T-helper 1 cell (primary cell): ENCODE data around the gene ZHX3.
"Not testable (repeated sequence)": the region's sequence is repeated elsewhere in the genome, so short reads cannot be mapped to it uniquely, and the experiment has no call there.

Experiments
- DNase-seq, 5 donors: peaks; one replicate each; pipeline ENCODE4 v3.0.0-alpha.2; 2012 to 2020

Gene ZHX3

GRCh38 chr20:41255655-41256054, 61.9 kb downstream of the ZHX3 start:
- DNase-seq: no peak

DNA sequence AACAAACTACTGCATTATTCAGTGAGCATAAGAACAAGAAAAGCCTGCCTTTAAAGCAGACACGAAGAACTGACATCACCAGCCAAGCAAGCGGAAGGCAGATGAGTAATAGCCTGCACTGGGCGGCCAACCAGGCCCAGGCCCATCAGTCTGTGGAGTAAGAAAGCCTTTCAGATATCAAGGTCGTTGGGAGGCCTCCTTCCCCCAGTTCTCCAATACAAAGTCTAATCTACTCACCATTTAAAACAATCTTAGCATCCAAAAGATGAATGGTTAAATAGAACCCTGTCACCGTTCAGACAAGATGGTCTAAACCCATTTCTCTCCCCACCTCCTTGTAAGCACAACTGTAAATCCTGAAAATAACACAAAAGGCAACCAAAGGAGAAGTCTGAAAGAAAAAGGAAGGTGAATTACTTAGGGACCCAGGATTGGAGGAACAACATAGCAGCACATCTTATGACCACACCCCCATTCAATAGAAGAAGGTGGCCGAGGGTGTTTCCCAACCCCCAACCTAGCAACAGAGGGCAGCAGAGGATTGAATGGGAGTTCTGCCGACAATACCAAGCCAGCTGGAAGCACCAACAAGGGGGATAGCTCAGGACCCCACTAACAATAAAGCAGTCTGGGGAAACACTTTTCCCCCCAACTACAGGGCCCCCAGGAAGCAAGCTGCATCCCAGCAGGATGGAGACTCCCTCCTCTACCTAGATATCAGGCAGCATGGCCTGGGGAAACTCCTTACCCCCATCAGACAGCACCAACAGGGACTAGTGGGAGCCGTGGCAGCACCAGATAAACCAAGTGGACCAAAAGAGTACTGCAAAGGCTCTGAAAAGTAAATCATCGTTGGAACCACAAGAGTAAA, 67.9 kb downstream of the ZHX3 start:
- no peak for DNase-seq

- no peak for DNase-seq
These were observed 69.0 kb downstream of the ZHX3 start for GRCh38 chr20:41248368-41249024.

DNA sequence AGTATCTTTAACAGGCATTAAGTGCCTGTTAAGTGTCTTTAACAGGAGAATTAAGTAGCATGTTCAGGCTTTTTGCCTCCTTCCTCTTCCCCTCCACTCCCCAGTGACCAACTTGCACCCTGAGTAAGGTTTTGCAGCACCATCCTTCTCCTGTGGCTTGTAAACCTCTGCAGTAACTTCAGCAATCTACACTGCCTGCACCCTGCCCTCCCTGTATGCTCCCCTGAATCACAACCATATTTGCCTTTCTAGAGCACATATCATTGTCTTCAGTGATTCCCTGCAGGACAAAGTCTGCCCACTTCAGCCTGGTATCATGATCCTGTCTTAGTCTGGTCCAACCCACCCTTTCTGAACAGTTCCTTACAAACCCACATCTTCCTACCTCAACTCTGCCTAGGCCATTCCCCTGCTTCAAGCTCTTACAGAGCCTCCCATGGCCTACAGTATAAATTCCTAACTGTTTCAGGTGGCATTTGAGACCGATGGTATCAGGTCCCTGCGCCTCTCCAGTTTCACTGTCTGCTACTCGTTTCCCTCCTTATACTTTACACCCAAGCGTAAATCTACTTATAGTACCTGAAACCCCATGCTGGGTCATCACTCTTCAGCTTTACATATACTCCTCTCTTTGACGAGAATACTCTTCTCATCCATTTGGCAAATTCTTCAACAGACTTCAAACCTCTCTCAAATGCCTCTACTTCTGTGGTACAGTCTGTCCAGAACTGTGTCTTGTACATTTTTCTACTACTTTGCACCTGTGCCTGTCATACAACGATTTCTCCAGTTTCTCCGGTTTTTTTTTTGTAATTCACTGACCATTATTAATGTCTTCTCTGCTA, 69.8 kb downstream of the ZHX3 start:
- DNase-seq: no peak

DNA sequence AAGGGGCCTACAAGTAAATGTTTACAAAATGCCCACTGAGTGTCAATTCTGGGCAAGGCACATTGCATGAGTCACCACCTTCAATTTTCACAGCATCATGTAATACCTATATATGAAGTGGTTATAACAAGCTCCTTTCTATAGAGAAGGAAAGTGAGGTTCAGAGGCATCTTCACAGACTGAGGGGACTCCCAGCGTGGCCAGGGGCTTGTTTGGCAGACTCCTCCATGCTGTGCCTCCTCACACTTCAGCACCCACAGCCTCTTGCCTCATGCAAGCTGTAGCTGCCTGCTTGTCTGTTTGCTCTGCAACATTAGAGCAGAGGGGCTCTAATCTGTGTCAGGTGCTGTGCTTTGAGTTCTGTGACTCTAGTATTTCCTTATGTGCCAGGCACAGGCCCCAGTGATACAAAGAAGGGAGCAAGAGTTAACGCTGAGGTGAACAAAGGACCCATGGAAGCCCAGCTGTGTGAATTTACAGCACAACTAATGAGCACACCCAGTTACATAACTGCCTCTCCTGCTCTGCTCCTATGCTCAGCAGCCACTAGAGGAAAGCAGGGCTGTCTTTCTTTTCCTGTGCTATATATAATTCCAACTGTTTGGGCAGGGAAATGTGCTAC, 72.3 kb downstream of the ZHX3 start:
- DNase-seq: no peak

- peak in 1 of 5 donors; percentile 9 for DNase-seq
These were observed 74.7 kb downstream of the ZHX3 start for GRCh38 chr20:41242807-41243206.

DNA sequence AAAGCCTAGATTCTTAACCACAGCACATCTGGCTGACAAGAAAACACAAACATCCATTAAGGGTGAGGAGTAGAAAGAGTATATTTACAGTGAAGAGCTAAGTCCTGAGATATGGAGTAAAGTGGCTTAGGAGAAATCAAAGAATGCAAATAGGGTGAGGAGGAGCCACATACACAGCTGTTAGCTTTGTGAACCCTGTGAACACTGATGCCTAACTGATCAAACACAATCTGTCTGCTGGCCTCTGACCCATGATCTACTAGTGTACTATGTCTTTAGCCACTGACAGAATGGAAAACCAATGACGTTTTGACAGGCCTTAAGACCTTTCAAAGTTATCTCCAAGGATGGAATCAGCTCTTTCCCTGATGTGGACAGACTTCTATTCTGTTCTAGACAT, 75.2 kb downstream of the ZHX3 start:
- DNase-seq: no peak

DNA sequence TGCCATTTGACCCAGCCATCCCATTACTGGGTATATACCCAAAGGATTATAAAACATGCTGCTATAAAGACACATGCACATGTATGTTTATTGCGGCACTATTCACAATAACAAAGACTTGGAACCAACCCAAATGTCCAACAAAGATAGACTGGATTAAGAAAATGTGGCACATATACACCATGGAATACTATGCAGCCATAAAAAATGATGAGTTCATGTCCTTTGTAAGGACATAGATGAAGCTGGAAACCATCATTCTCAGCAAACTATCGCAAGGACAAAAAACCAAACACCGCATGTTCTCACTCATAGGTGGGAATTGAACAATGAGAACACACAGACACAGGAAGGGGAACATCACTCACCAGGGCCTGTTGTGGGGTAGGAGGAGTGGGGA, 80.3 kb downstream of the ZHX3 start:
- not testable (repeated sequence) for DNase-seq

- DNase-seq: not testable (repeated sequence)
These were observed 80.7 kb downstream of the ZHX3 start for GRCh38 chr20:41236818-41237217.

GRCh38 chr20:41234546-41234945, 83.0 kb downstream of the ZHX3 start:
- DNase-seq: no peak

DNA sequence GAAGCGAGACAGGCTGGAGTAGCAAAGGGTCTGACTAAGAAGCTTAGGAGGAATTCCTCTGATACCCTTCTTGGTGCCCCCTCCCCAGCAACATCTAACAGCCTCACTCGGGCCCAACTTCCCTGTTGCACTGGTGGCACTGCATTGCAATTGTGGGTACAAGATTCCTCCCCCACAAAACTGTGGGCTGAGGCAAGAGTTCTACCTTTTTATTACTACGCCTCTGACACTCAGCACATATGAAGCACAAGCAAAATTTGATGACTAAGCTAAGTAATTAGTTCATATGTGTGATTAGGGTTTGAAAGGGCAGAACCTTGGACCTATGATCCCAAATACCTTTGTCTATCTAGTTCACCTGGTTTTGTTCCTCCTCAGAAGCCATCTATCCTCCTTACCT, 83.5 kb downstream of the ZHX3 start:
- DNase-seq: no peak

DNA sequence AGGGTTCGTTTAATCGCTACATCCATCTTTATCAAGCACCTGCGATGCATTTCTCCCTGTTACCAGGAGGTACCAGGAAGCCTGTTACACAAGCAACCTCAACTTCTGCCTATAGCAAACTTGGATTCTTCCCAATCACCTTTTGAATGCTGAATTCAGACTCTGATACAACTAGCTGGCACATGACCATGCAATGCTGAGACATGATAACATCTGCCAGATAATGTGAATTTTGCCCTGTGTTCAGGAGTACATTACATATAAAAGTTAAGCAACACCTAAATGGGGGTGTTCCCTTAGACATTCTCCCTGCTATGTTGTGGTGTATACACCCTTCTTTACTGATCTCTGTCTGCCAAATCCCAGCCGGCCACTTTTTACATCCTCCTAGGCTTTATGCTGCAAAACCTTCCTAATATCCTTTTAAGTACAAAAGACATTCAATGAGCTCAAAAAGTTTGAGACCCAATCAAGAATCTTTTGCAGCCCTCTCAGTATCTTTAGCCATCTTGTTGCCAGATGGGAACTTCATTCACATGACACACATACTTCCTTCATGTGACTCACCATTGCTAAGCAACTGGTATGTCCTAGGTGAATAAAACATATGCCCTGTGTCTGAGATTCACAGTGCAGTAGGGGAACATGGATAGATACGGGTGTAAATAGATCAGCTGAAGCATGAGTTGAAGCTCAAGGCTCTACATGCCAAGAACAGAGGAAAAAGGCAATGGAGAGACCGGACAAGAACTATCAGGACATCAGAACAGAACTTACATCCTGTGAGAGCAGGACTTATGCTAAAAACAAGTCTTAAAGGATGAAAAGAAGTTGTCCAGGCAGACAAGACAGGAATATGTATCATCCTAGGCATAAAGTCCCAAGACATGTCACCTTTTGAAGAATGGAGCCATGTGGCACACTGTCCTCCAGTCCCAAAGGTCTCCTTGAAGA, 84.3 kb downstream of the ZHX3 start:
- no peak for DNase-seq

DNA sequence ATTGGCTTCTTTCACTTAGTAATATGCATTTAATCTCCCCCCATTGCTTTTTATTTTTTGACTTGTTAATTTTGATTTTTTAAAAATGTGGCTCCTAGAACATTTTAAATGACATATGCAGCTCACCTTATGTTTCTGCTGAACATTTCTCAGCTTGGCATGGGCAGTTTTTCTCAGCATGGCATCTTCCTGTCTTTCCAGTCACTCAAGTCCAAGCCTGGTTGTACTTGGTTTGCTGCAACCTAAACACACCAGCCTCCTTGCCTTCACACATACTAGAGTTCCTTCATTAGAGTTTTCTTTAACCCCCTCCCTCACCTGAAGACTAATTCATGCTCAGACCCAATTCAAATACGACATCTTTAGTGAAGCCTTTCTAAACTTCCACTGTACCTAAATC, 86.4 kb downstream of the ZHX3 start:
- no peak for DNase-seq

GRCh38 chr20:41230136-41230535, 87.4 kb downstream of the ZHX3 start:
- DNase-seq: no peak

DNA sequence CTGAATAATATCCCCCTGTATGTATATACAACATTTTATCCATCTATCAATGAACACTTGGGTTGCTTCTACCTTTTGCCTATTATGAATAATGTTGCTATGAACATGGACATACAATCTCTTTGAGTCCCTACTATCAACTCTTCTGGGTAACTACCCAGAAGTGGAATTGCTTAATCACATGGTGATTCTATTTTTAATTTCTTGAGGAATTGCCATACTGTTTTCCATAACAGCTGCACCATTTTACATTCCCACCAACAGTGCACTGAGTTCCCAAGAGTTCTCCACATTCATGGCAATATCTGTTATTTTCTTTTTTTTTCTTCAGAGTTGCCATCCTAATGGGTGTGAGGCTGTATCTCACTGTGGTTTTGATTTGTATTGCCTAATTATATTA, 88.3 kb downstream of the ZHX3 start:
- no peak for DNase-seq

GRCh38 chr20:41228858-41229257, 88.7 kb downstream of the ZHX3 start:
- DNase-seq: no peak

GRCh38 chr20:41226426-41226825, 91.1 kb downstream of the ZHX3 start:
- DNase-seq: no peak

- DNase-seq: no peak
These were observed 92.4 kb downstream of the ZHX3 start for GRCh38 chr20:41225091-41225490.

GRCh38 chr20:41224281-41224680, 93.2 kb downstream of the ZHX3 start:
- DNase-seq: no peak

DNA sequence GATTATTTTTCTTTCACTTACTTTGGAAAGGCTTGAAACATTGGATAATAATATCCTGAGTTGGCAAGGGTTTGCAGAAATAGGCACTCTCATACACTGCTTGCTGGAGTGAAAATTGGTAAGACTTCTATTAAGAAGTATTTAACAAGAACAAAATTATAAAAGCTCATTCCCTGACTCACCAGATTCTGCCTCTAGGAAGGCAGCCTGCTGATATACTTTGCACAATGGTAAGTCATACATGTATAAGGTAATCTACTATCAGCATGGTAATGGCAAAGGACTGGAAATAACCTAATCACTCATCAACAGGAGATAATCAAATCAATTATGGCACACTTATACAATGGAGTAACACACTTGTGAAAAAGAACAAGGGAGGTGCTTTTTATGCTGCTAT, 94.4 kb downstream of the ZHX3 start:
- no peak for DNase-seq

DNA sequence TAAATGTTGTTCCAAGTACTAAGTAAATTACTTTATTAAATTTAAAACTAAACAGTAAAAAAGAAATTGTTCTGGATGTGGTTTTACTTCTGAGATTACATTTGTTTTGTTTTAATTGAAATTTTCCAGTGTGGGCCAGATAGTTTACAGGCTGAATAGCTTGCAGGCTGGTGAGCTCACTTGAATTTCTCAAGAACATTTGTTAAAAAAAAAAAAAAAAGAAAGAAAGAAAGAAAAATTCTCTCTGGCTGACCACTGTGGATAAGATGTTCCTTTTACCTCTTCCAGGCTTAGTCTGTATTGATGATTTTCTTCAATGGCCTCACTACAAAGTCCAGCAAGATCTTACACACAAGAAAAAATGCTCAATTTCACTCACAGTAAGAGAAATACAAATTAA, 94.8 kb downstream of the ZHX3 start:
- no peak for DNase-seq

DNA sequence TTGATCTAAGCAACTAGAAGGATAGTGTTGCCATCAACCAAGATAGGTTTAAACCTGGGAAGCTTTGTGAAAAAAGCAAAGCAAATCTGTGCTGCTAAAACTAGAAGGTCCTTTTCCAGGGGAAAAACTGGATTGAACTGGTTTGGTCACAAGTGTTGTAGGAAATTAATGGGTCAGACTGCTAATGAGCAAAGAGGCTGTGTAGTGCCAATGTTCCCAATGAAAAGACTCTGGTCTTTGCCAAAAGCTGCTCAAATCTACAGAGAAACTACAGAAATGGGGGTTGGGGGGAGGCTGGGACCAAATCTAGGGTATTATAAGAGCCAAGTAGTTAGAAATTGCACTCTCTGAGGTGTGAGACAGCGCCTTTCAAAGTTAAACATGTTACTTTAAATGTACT, 95.2 kb downstream of the ZHX3 start:
- no peak for DNase-seq
